GM19467 (cell line): ENCODE results near the gene DPH1.
"Not testable (repeated sequence)": the region's sequence is repeated elsewhere in the genome, so short reads cannot be mapped to it uniquely, and the experiment has no call there.

Experiments
- ATAC-seq: cut with Tn5 transposase; IDR thresholded peaks from one replicate; pipeline ENCODE4 v1.9.1; 2021; ENCODE audit warnings: mild to moderate bottlenecking, moderate library complexity; ENCODE audit not compliant: unreplicated experiment

Gene DPH1

GRCh38 chr17:2029911-2030778 lies at the start of gene DPH1:
DPH1 (plus strand) TSS chr17:2030153; CDS start chr17:2030170, 17 bp downstream.
- ATAC-seq = peak; percentile 66

- no peak for ATAC-seq
Observed at GRCh38 chr17:1980665-1981250, 49.2 kb upstream of the DPH1 start.

- not testable (repeated sequence) for ATAC-seq
Observed at GRCh38 chr17:1982793-1983366, 47.1 kb upstream of the DPH1 start.

GRCh38 chr17:1985093-1985492 lies 44.9 kb upstream of the DPH1 start:
- no peak for ATAC-seq

- no peak for ATAC-seq
Observed at GRCh38 chr17:1985686-1986085, 44.3 kb upstream of the DPH1 start.

- no peak for ATAC-seq
Observed at GRCh38 chr17:1986783-1987451, 43.0 kb upstream of the DPH1 start.

- ATAC-seq = no peak
Observed at GRCh38 chr17:1989135-1989534, 40.8 kb upstream of the DPH1 start.

- no peak for ATAC-seq
Observed at GRCh38 chr17:1992541-1992940, 37.4 kb upstream of the DPH1 start.

- no peak for ATAC-seq
Observed at GRCh38 chr17:1994707-1995106, 35.2 kb upstream of the DPH1 start.

GRCh38 chr17:1995321-1995892 lies 34.5 kb upstream of the DPH1 start:
- no peak for ATAC-seq

- no peak for ATAC-seq
Observed at GRCh38 chr17:1995907-1996799, 33.8 kb upstream of the DPH1 start.

- no peak for ATAC-seq
Observed at GRCh38 chr17:1996800-1997288, 33.1 kb upstream of the DPH1 start.

GRCh38 chr17:1997289-1997926 lies 32.5 kb upstream of the DPH1 start:
- no peak for ATAC-seq

- ATAC-seq = no peak
Observed at GRCh38 chr17:1997927-1998742, 31.8 kb upstream of the DPH1 start.

GRCh38 chr17:1999557-2000251 lies 30.2 kb upstream of the DPH1 start:
- no peak for ATAC-seq

- no peak for ATAC-seq
Observed at GRCh38 chr17:2002767-2003329, 27.1 kb upstream of the DPH1 start.

- ATAC-seq = no peak
Observed at GRCh38 chr17:2003525-2003924, 26.4 kb upstream of the DPH1 start.
